Esophagus (tissue), 2 donors: ENCODE results near the gene GCNT2. TPM values are rescaled to one million over a fixed set of nuclear protein-coding genes. Genes with fewer than 3 reads are reported as not detected.

Experiments
- H3K27ac ChIP-seq, 2 donors: one replicate each; pipeline ENCODE4 v1.5.1; 2013; ENCODE audit warnings: low read depth in 2 of 2, mild to moderate bottlenecking in 2 of 2, inconsistent platforms in 1 of 2, low read length in 1 of 2, moderate library complexity in 1 of 2
- H3K27me3 ChIP-seq, 2 donors: one replicate each; pipeline ENCODE4 v1.6.1; 2013; ENCODE audit warnings: low read length in 2 of 2, control low read depth in 1 of 2, mild to moderate bottlenecking in 1 of 2; ENCODE audit not compliant: insufficient read depth in 2 of 2, control insufficient read depth in 1 of 2
- H3K36me3 ChIP-seq, 2 donors: one replicate each; pipeline ENCODE4 v1.6.1; 2013; ENCODE audit warnings: low read length in 1 of 2; ENCODE audit not compliant: control insufficient read depth in 2 of 2, insufficient read depth in 2 of 2
- H3K4me1 ChIP-seq, 2 donors: one replicate each; pipeline ENCODE4 v1.6.1; 2013; ENCODE audit warnings: low read length in 1 of 2; ENCODE audit not compliant: control insufficient read depth in 2 of 2, insufficient read depth in 2 of 2
- H3K4me3 ChIP-seq, 2 donors: one replicate each; pipeline ENCODE4 v1.5.1; 2013; ENCODE audit warnings: low read length in 2 of 2, mild to moderate bottlenecking in 2 of 2, low read depth in 1 of 2, moderate library complexity in 1 of 2
- H3K9me3 ChIP-seq, 2 donors: one replicate each; pipeline ENCODE4 v1.6.1; 2013; ENCODE audit warnings: mild to moderate bottlenecking in 2 of 2, low read depth in 1 of 2, low read length in 1 of 2, moderate library complexity in 1 of 2; ENCODE audit not compliant: control insufficient read depth in 2 of 2, insufficient read depth in 1 of 2
- WGBS, 2 donors: extraction: QIAGEN DNeasy Blood & Tissue Kit; methylation state at CpG; one replicate each; pipeline ENCODE4 v1.1.7; 2013; 5-methylcytosine and 5-hydroxymethylcytosine counted together
- polyA plus RNA-seq, 2 donors: library from polyadenylated mRNA; stranded (reverse); fragments of 200-250 nt; gene quantifications; one replicate each; pipeline ENCODE4 v1.2.3, GENCODE V29; 2013
- donor health status: healthy with polysubstance abuse.
- donor health status: Bipolar disorder and iron deficiency.

The GCNT2 gene
- polyA plus RNA-seq, 2 donors, result 3.0 to 3.1 TPM

DNA sequence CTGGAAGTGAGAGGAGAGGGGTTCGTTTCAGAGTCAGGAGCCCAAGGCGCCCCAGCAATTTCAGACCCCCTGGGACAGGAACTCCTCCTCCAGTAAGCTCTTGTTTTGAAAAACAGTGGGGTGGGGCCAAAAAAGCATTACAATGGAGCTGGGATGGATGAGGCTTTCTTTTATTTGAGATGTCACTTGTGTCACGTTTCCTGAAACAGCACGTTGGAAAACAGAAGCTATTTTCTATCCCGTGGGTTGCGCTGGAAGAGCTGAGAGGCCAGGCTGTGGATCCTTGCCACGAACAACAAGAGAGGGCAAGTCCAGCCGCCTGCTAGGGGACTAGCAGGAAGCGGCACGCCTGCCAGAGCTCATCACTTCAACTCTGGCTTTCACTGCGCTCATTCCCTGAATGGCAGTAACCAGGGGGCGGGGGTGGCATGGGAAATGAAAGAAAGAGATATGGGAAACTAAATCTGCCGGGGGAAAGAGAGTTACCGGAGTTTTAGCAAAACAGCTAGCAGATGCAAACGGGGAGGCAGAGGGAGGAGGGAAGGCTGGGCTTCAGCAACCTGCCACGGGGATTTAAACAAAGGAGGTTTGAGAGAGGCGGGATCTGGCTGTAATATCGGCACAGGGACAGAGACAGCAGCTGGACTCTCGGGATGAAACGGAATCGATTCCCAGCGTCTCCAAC is 34.6 kb downstream of the GCNT2 start:
- Histone ChIP-seq H3K4me3 (peak overlapping the region; percentile 33 to 62), H3K4me1 (peaks cover 2 to 6% of the 10 kb centered on the region in 2 donors)
- WGBS, 2 donors, result 19 to 24% methylated on average over 22 of the region's 22 CpGs

DNA sequence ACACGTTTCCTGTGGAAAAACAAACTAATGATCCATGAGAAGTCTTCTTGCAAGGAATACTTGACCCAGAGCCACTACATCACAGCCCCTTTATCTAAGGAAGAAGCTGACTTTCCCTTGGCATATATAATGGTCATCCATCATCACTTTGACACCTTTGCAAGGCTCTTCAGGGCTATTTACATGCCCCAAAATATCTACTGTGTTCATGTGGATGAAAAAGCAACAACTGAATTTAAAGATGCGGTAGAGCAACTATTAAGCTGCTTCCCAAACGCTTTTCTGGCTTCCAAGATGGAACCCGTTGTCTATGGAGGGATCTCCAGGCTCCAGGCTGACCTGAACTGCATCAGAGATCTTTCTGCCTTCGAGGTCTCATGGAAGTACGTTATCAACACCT is 35.4 kb downstream of the GCNT2 start:
- WGBS, 2 donors, result 48 to 50% methylated on average over 6 of the region's 6 CpGs
- no peaks in the 10 kb centered on the region for H3K9me3 ChIP-seq
- H3K27ac ChIP-seq, result peak overlapping the region in 1 of 2 donors; percentile 4
- H3K4me3 ChIP-seq, result peak overlapping the region in 1 of 2 donors; percentile 62
- H3K4me1 ChIP-seq, result peaks cover 2 to 6% of the 10 kb centered on the region in 2 donors
- no peaks in the 10 kb centered on the region for H3K27me3 ChIP-seq
- H3K36me3 ChIP-seq, result no peaks in the 10 kb centered on the region

More for the DNA sequence above, 34.6 kb downstream of the GCNT2 start:
- Histone ChIP-seq H3K27ac (peak overlapping the region; percentile 57 to 83), H3K9me3 (no peaks in the 10 kb centered on the region), H3K27me3 (no peaks in the 10 kb centered on the region), H3K36me3 (no peaks in the 10 kb centered on the region)

DNA sequence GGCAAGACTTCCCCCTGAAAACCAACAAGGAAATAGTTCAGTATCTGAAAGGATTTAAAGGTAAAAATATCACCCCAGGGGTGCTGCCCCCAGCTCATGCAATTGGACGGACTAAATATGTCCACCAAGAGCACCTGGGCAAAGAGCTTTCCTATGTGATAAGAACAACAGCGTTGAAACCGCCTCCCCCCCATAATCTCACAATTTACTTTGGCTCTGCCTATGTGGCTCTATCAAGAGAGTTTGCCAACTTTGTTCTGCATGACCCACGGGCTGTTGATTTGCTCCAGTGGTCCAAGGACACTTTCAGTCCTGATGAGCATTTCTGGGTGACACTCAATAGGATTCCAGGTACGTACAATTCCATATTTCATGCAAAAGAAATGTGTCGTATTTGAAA is 35.8 kb downstream of the GCNT2 start:
- Histone ChIP-seq H3K9me3 (no peaks in the 10 kb centered on the region), H3K4me3 (peak overlapping the region in 1 of 2 donors; percentile 7), H3K36me3 (no peaks in the 10 kb centered on the region), H3K27me3 (no peaks in the 10 kb centered on the region), H3K27ac (peak overlapping the region in 1 of 2 donors; percentile 4), H3K4me1 (peaks cover 2 to 6% of the 10 kb centered on the region in 2 donors)
- WGBS, 2 donors, result 64 to 77% methylated on average over 6 of the region's 6 CpGs

DNA sequence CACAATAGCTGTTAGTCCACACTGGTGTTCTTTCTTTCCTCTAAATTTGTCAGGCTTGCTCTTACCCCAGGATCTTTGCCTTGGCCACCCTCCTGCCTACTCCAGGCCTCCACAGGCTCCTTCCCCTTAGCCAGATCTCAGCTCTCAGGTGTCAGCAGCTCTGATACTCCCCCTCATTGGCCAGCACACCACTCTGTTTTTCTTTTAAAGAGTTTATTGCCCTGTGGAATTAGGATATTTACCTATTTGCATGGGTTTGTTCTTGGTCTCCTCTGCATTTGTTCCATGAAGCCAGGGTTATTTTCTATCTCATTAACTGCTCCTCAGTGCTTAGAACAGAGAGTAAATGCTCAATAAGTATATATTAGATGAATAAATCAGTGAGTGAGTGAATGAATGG is 36.8 kb downstream of the GCNT2 start:
- H3K27ac ChIP-seq, result no peak overlapping the region

DNA sequence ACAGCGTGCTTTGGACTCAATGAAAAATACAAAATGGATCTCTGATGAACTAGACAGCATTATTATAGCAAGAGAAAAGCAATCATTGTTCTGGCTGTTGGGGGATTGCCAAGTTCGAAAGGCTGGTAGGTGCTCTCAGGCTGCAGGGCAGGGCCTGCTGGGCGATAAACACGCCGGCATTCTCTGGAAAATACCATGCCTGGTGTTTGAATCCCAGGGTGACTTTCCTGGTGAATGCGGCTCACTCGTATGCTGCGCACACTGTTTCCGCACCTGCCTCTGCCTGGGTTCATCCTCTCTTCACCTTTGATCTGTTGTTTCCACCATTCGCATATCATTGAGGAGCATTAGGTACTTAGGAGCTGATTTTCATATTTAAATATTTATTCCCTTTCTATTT is 37.4 kb downstream of the GCNT2 start:
- Histone ChIP-seq H3K9me3 (no peaks in the 10 kb centered on the region), H3K27me3 (no peaks in the 10 kb centered on the region), H3K36me3 (no peaks in the 10 kb centered on the region), H3K27ac (peak overlapping the region in 1 of 2 donors; percentile 42), H3K4me3 (no peak overlapping the region), H3K4me1 (peaks cover 2 to 3% of the 10 kb centered on the region in 2 donors)
- 67 to 77% methylated on average over 10 of the region's 10 CpGs for whole genome bisulfite sequencing, 2 donors

More for the DNA sequence above, 36.8 kb downstream of the GCNT2 start:
- Histone ChIP-seq H3K4me1 (peaks cover 2 to 6% of the 10 kb centered on the region in 2 donors), H3K36me3 (no peaks in the 10 kb centered on the region), H3K4me3 (no peak overlapping the region), H3K27me3 (no peaks in the 10 kb centered on the region), H3K9me3 (no peaks in the 10 kb centered on the region)

DNA sequence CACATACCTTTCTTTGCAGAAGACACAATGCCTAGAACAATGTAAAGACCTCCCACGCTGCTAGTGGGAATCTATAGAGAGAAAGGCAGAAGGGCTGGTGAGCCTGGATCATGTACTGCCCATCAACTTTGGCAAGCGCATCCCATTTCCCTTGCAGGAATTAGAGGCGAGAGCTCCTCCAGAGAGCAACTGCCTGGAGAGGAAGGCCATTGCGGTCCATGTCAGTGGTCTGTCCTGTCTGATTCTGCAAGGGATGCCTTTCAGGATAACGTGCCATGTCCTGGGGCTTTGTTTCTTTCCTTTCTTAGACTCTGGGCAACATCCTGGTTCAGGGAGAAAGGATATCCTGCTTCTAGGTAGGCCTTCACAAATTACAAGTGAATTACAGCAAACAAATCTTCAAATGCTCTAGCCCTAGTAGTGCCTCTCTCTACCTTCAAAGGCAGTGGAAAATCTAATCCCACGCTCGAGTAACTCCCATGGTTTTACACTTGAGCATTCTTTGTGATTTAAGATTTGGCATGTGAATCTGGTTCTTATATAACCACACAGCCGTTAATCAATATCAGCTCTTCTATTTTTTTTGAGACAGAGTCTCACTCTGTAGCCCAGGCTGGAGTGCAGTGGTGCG is 38.5 kb downstream of the GCNT2 start:
- H3K36me3 ChIP-seq, result no peaks in the 10 kb centered on the region
- 62% methylated on average over 9 of the region's 9 CpGs for WGBS, 2 donors
- peaks cover 1 to 2% of the 10 kb centered on the region in 2 donors for H3K4me1 ChIP-seq
- H3K4me3 ChIP-seq, result no peak overlapping the region
- peak overlapping the region in 1 of 2 donors; percentile 8 for H3K27ac ChIP-seq
- no peaks in the 10 kb centered on the region for H3K9me3 ChIP-seq
- H3K27me3 ChIP-seq, result no peaks in the 10 kb centered on the region

DNA sequence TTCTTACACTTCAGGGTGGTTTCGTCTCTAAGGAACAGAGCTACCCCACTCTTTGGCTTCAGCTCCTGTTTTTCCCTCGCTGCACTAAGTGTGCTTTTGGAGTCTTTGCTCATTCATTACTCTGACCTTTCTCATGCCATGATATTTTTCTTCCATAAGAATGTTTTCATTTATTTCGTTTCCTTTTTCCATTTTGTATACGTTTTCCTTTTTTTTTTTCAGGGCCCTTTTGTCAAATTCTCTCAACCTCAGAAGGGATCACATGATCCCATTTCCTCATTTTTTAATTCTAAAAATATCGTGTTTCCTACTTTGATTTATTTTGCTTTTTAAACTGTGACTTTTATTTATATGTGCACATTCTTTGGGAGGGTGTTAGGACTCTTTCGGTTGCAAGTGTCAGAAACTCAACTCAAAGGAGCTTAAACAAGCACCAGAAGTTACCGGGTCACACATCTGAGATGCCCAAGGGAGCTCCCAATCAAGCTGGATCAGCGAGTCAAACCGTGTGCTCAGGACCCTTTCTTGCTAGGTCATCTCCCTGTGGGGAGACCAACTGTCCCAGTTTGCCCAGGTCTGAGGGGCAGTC is 40.6 kb downstream of the GCNT2 start:
- Histone ChIP-seq H3K4me1 (peaks cover 0 to 2% of the 10 kb centered on the region in 2 donors), H3K4me3 (no peak overlapping the region), H3K36me3 (no peaks in the 10 kb centered on the region), H3K27me3 (no peaks in the 10 kb centered on the region), H3K27ac (peak overlapping the region in 1 of 2 donors; percentile 64), H3K9me3 (no peaks in the 10 kb centered on the region)
- 62 to 66% methylated on average over 9 of the region's 9 CpGs for WGBS, 2 donors

DNA sequence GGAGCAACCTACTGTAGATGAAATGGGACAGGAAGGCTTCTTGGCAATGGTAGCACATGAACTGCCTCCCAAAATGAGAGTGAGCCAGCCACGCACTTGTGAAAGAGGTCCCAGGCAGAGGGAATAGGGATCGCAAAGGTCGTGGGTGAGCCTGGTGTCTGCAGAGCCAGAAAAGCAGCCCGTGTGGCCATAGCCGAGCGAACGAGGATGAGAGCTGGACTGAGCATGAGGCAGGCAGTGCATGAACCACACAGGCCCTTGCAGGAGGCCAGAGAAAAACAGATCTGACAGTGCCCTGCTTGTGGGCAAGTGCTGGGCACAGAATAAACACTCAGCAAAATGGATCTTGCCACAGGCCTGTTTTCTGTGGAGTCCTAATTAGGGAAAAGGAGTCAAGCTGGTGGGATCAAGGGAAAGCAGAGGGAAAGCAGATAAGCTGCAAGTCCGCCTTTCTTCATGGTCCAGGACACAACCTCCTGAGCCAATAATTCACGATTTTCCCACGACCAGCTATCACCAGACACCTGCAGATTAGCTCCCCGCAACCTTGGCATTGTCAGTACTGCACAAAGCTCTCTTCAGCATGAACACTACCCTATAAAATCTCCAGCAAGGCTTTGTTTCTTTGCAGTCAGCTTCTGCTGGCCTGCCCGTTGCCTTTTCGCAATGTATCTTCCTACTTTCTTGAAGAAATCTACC is 44.0 kb downstream of the GCNT2 start:
- Histone ChIP-seq H3K27me3 (no peaks in the 10 kb centered on the region), H3K36me3 (no peaks in the 10 kb centered on the region), H3K4me1 (no peaks in the 10 kb centered on the region), H3K4me3 (no peak overlapping the region), H3K27ac (no peak overlapping the region), H3K9me3 (no peaks in the 10 kb centered on the region)
- WGBS, 2 donors, result 75 to 91% methylated on average over 13 of the region's 13 CpGs

DNA sequence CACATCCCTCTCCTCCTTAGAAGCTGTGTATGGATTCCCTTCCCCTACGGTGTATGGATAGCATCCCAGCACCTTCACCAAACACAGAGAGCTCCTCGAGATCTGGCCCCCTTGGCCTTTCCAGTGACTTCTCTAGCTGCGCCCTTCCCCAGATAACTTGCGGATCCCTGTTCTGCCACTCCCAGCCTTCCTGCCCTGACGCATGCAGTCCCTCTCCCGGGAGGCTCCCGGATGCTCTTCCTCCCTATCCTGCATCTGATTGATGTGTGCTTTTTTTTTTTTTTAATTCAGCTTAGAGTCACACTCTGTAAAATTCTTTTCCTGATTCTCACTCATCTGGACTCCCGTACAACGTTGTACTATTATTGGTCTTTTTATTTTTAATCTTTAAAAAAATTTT is 44.8 kb downstream of the GCNT2 start:
- no peak overlapping the region for H3K27ac ChIP-seq

More for the DNA sequence above, 44.8 kb downstream of the GCNT2 start:
- WGBS, 2 donors, result 83 to 84% methylated on average over 9 of the region's 9 CpGs
- Histone ChIP-seq H3K4me1 (no peaks in the 10 kb centered on the region), H3K27me3 (no peaks in the 10 kb centered on the region), H3K36me3 (no peaks in the 10 kb centered on the region), H3K9me3 (no peaks in the 10 kb centered on the region), H3K4me3 (no peak overlapping the region)
